Thoracic aorta endothelial cell (primary cell): ENCODE measurements around the gene PTDSS2. TPM values are rescaled to one million over a fixed set of nuclear protein-coding genes. Genes with fewer than 3 reads are reported as not detected.

Source experiments
- small RNA-seq: library from RNA; depleted of rRNA; stranded (forward); fragments of <200 nt; gene quantifications from one replicate; pipeline ENCODE3, GENCODE V24; 2012
- total RNA-seq: library from RNA; depleted of rRNA; stranded (reverse); fragments of >200 nt; gene quantifications from 2 replicates; pipeline ENCODE4 v1.2.3, GENCODE V29; 2012

The PTDSS2 gene
- 31.0 and 35.1 TPM in 2 replicates for total RNA-seq

GRCh38 chr11:449889-450808 lies at the start of gene PTDSS2:
PTDSS2 (plus strand) TSS chr11:450279; CDS start chr11:450456, 177 bp downstream.

GRCh38 chr11:441418-442274 lies 8.4 kb upstream of the PTDSS2 start, which contains the start of gene ANO9:
ANO9 (minus strand) TSS chr11:442011; CDS start chr11:441926, 85 bp downstream.

GRCh38 chr11:506995-507726 lies 57.1 kb downstream of the PTDSS2 start, which contains the start of gene RNH1:
RNH1 (minus strand) TSS chr11:507242; CDS start chr11:502162, 5,080 bp downstream.

DNA sequence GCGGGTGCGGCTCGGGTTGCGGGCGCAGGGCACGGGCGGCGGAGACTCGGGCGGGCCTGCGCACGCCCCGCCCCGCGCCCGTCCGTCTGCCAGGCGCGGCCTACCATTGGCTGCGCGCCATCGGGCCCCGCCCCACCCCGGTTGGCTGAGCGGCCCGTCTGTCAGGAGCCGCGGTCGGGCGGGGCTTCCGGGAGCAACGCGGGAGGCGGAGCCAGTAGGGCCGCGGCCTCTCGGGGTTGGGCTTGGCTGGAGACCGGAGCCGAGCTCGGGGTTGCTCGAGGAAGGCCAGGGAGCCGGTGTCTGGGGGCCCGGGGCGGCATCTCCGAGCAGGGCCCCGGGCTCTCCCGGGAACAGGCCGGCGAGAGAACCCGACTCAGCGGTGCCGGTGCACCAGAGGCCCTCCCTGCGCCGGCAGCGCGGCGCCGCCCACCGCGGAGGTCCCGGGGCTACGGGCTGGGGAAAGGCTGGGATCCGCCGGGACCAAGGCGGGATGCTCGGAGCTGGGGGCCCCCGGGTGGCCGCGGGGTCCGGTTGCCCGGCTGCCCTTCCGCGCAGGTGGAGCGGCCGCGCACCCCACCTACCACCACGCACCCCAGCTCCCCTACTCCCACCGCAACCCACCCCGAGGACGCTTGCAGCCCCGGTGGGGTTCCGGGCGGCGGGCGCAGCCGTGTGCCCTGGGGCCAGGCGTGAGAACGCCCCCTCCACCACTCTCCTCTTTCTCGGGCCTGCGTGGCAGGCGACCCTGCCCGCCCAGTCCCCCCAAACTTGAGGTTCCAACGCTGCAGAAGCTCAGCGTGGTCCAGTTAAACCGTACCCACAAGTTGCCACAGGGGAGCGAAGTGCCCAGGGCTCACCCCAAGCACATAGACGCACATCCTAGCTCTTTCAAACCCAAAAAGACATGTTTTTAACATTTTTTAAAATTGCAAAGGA lies 85.7 kb downstream of the PTDSS2 start, which contains the start of gene HRAS:
Gene HRAS (minus strand): TSS at position 58 of the 936 bp plus-strand sequence.

GRCh38 chr11:536841-537621 lies 87.0 kb downstream of the PTDSS2 start, which contains the start of gene LRRC56:
LRRC56 (plus strand) TSS chr11:537527; CDS start chr11:540685, 3,158 bp downstream.

Small RNAs within 50 kb of the gene (small RNA-seq; reads per million reads assigned to genes)
- gene RN7SL838P: not detected

Other genes starting within 250 kb of the PTDSS2 start
- gene BET1L, start 242.9 kb upstream of the PTDSS2 start, total RNA-seq: 13.7 and 13.9 TPM in 2 replicates
- 86.4 and 108 TPM in 2 replicates for gene RIC8A, start 242.6 kb upstream of the PTDSS2 start, total RNA-seq
- 5.6 and 8.5 TPM in 2 replicates for gene SIRT3, start 213.9 kb upstream of the PTDSS2 start, total RNA-seq
- 184 and 220 TPM in 2 replicates for gene PSMD13, start 213.3 kb upstream of the PTDSS2 start, total RNA-seq
- gene NLRP6, start 171.9 kb upstream of the PTDSS2 start, total RNA-seq: not detected in 2 replicates
- gene PGGHG, start 161.2 kb upstream of the PTDSS2 start, total RNA-seq: 8.9 and 13.2 TPM in 2 replicates
- gene IFITM5, start 150.8 kb upstream of the PTDSS2 start, total RNA-seq: not detected in 2 replicates
- 72.5 and 210 TPM in 2 replicates for gene IFITM2, start 142.5 kb upstream of the PTDSS2 start, total RNA-seq
- gene IFITM1, start 136.2 kb upstream of the PTDSS2 start, total RNA-seq: 2.5 and 10.0 TPM in 2 replicates
- 51.2 and 85.8 TPM in 2 replicates for gene IFITM3, start 129.4 kb upstream of the PTDSS2 start, total RNA-seq
- 0.86 and 1.1 TPM in 2 replicates for gene B4GALNT4, start 80.8 kb upstream of the PTDSS2 start, total RNA-seq
- 0.07 and 0.13 TPM in 2 replicates for gene PKP3, start 56.1 kb upstream of the PTDSS2 start, total RNA-seq
- gene SIGIRR, start 35.3 kb upstream of the PTDSS2 start, total RNA-seq: 27.9 and 32.9 TPM in 2 replicates
- under 0.01 TPM in 1 of 2 replicates, not detected in the other for gene ANO9, start 8.3 kb upstream of the PTDSS2 start, total RNA-seq
- 127 and 179 TPM in 2 replicates for gene RNH1, start 57.0 kb downstream of the PTDSS2 start, total RNA-seq
- gene HRAS, start 85.3 kb downstream of the PTDSS2 start, total RNA-seq: 50.8 and 71.9 TPM in 2 replicates
- 0.36 and 0.40 TPM in 2 replicates for gene LRRC56, start 87.2 kb downstream of the PTDSS2 start, total RNA-seq
- gene LMNTD2, start 110.5 kb downstream of the PTDSS2 start, total RNA-seq: 0.53 and 0.57 TPM in 2 replicates
- gene RASSF7, start 110.7 kb downstream of the PTDSS2 start, total RNA-seq: 8.4 and 10.7 TPM in 2 replicates
- 34.2 and 37.8 TPM in 2 replicates for gene PHRF1, start 126.2 kb downstream of the PTDSS2 start, total RNA-seq
- gene IRF7, start 165.7 kb downstream of the PTDSS2 start, total RNA-seq: 7.1 and 9.7 TPM in 2 replicates
- not detected in 2 replicates for gene CDHR5, start 174.7 kb downstream of the PTDSS2 start, total RNA-seq
- not detected in 2 replicates for gene SCT, start 176.9 kb downstream of the PTDSS2 start, total RNA-seq
- gene DRD4, start 187.0 kb downstream of the PTDSS2 start, total RNA-seq: not detected in 2 replicates
- 41.0 and 42.6 TPM in 2 replicates for gene DEAF1, start 244.9 kb downstream of the PTDSS2 start, total RNA-seq
- gene TMEM80, start 245.5 kb downstream of the PTDSS2 start, total RNA-seq: 10.8 and 13.1 TPM in 2 replicates